MCF 10A (cell line): ENCODE results near the gene TDRD7. TPM values are rescaled to one million over a fixed set of nuclear protein-coding genes. Genes with fewer than 3 reads are reported as not detected.

Experiments
- BruUV-seq: library from RNA; stranded (reverse); fragments of 400-500 nt; replicated peaks from 2 replicates; lab custom pipeline; 2021; lab: Mats Ljungman, UMichigan
- CTCF ChIA-PET: fragments of 300-600 bp; sonication (Branson Sonifier 250); formaldehyde crosslinking; extraction: SDS; loops from one replicate; lab custom pipeline; 2021; ENCODE audit warnings: antibody characterized with exemption, inconsistent platforms; lab: Yijun Ruan, JAX
- POLR2A ChIA-PET: fragments of 300-600, 350-650 bp; sonication (Branson Sonifier 250); formaldehyde crosslinking; extraction: SDS; loops from one replicate; lab custom pipeline; 2020; ENCODE audit warnings: antibody characterized with exemption, inconsistent platforms; lab: Yijun Ruan, JAX
- DNase-seq: peaks from one replicate; pipeline ENCODE4 v3.0.0-alpha.2; 2018; ENCODE audit not compliant: unreplicated experiment
- H3K27ac Mint-ChIP-seq: one replicate; pipeline ENCODE4 v1.8.0; 2022; ENCODE audit warnings: mild to moderate bottlenecking, low read depth, mixed read lengths; ENCODE audit not compliant: unreplicated experiment
- H3K27me3 Mint-ChIP-seq: one replicate; pipeline ENCODE4 v1.8.0; 2022; ENCODE audit warnings: mixed read lengths; ENCODE audit not compliant: insufficient read depth, unreplicated experiment
- H3K36me3 Mint-ChIP-seq: one replicate; pipeline ENCODE4 v1.8.0; 2022; ENCODE audit warnings: mild to moderate bottlenecking, moderate library complexity, mixed read lengths; ENCODE audit not compliant: insufficient read depth, unreplicated experiment
- H3K4me1 Mint-ChIP-seq: one replicate; pipeline ENCODE4 v1.8.0; 2022; ENCODE audit warnings: mixed read lengths; ENCODE audit not compliant: insufficient read depth, unreplicated experiment
- H3K4me3 Mint-ChIP-seq: one replicate; pipeline ENCODE4 v1.8.0; 2022; ENCODE audit warnings: mild to moderate bottlenecking, moderate library complexity, mixed read lengths; ENCODE audit not compliant: unreplicated experiment
- H3K9me3 Mint-ChIP-seq: one replicate; pipeline ENCODE4 v1.8.0; 2022; ENCODE audit warnings: mixed read lengths; ENCODE audit not compliant: unreplicated experiment
- CTCF ChIP-seq: fragments of 200-600 bp; IDR thresholded peaks from one replicate; pipeline ENCODE4 v1.8.0; 2022; ENCODE audit warnings: antibody characterized with exemption, mild to moderate bottlenecking; ENCODE audit not compliant: unreplicated experiment
- intact Hi-C: fragments of 100-400 bp; cut with micrococcal nuclease; formaldehyde crosslinking; loops from 2 replicates; pipeline ENCODE4 v1.14.1; 2022
- microRNA-seq: library from miRNA; unstranded; fragments of <30 nt; microRNA quantifications from one replicate; pipeline ENCODE4 v1.2.0, GENCODE V29; 2022
- total RNA-seq: library from RNA; stranded (reverse); gene quantifications from 2 replicates; pipeline ENCODE4 v1.2.3, GENCODE V29; 2022

Gene TDRD7
- total RNA-seq, 1 experiment from 2014 or later: 7.1 TPM

GRCh38 chr9:97535771-97536170 lies 123.9 kb downstream of the TDRD7 start:
- H3K4me3 Mint-ChIP-seq: no peak overlapping the region
- ChIA-PET CTCF (interaction anchor here (1.1 kb wide), 1 partner anchor 63 kb away, joined by 3 read pairs; no protein-coding TSS in a partner anchor), POLR2A (no interaction called here)
- no peak for TF ChIP-seq CTCF
- no peaks in the 10 kb centered on the region for H3K36me3 Mint-ChIP-seq
- peaks cover 24% of the 10 kb centered on the region for H3K27me3 Mint-ChIP-seq
- no peak for DNase-seq
- H3K27ac Mint-ChIP-seq: no peak overlapping the region
- intact Hi-C loops: no loop called here
- H3K4me1 Mint-ChIP-seq: no peaks in the 10 kb centered on the region
- BruUV-seq: no TSS peak
- H3K9me3 Mint-ChIP-seq: no peaks in the 10 kb centered on the region

GRCh38 chr9:97536480-97536879 lies 124.6 kb downstream of the TDRD7 start:
- no TSS peak for BruUV-seq
- Mint-ChIP-seq H3K27ac (no peak overlapping the region), H3K27me3 (peaks cover 24% of the 10 kb centered on the region)

GRCh38 chr9:97543561-97543960 lies 131.7 kb downstream of the TDRD7 start:
- H3K4me3 Mint-ChIP-seq: no peak overlapping the region
- H3K27me3 Mint-ChIP-seq: peaks cover 9% of the 10 kb centered on the region
- no peaks in the 10 kb centered on the region for H3K4me1 Mint-ChIP-seq
- POLR2A ChIA-PET: no interaction called here
- peak; percentile 57 for DNase-seq
- BruUV-seq: no TSS peak
- intact Hi-C loops: no loop called here
- CTCF ChIA-PET: interaction anchor here (0.7 kb wide), 1 partner anchor 131 kb away, joined by 4 read pairs; no protein-coding TSS in a partner anchor
- no peak for TF ChIP-seq CTCF
- no peaks in the 10 kb centered on the region for H3K36me3 Mint-ChIP-seq
- H3K9me3 Mint-ChIP-seq: no peaks in the 10 kb centered on the region
- H3K27ac Mint-ChIP-seq: no peak overlapping the region

More at GRCh38 chr9:97536480-97536879, 124.6 kb downstream of the TDRD7 start:
- Mint-ChIP-seq H3K9me3 (no peaks in the 10 kb centered on the region), H3K4me1 (no peaks in the 10 kb centered on the region), H3K36me3 (no peaks in the 10 kb centered on the region), H3K4me3 (no peak overlapping the region)
- POLR2A ChIA-PET: no interaction called here
- intact Hi-C loops: no loop called here
- no peak for TF ChIP-seq CTCF
- CTCF ChIA-PET: interaction anchor here (0.9 to 1.0 kb wide), 2 partner anchors 62 to 80 kb away, joined by 3 to 6 read pairs; no protein-coding TSS in a partner anchor
- DNase-seq: no peak

GRCh38 chr9:97545486-97545885 lies 133.6 kb downstream of the TDRD7 start:
- intact Hi-C loops: no loop called here
- ChIA-PET CTCF (interaction anchor here (1.0 kb wide), 1 partner anchor 20 kb away, joined by 3 read pairs; no protein-coding TSS in a partner anchor), POLR2A (no interaction called here)
- Mint-ChIP-seq H3K4me3 (no peak overlapping the region), H3K9me3 (no peaks in the 10 kb centered on the region), H3K4me1 (no peaks in the 10 kb centered on the region), H3K27me3 (no peaks in the 10 kb centered on the region), H3K36me3 (no peaks in the 10 kb centered on the region), H3K27ac (no peak overlapping the region)
- BruUV-seq: no TSS peak
- no peak for DNase-seq
- no peak for TF ChIP-seq CTCF

Small RNA genes lying within 50 kb of the gene (microRNA-seq; reads per million reads assigned to microRNA genes)
- not detected for gene MIR1302-8

Other genes starting within 250 kb of the TDRD7 start
- gene CCDC180, start 104.4 kb upstream of the TDRD7 start, total RNA-seq: 5.1 and 6.3 TPM in 2 replicates
- gene TMOD1, start 89.6 kb downstream of the TDRD7 start, total RNA-seq: 0.26 TPM in 1 of 2 replicates, not detected in the other
- 18.0 and 19.0 TPM in 2 replicates for gene TSTD2, start 221.3 kb downstream of the TDRD7 start, total RNA-seq
- gene NCBP1, start 221.7 kb downstream of the TDRD7 start, total RNA-seq: 35.6 and 38.7 TPM in 2 replicates